Ovary (tissue), 9 donors: ENCODE results near the gene ITGAE. TPM values are rescaled to one million over a fixed set of nuclear protein-coding genes. Genes with fewer than 3 reads are reported as not detected.

Source experiments
- DNase-seq, 5 donors: peaks; one replicate each; pipeline ENCODE4 v3.0.0-alpha.2; 2019 to 2020
- H3K27ac ChIP-seq, 2 donors: fragments of 200-600 bp; one replicate each; pipeline versions ENCODE4 v1.5.1 to v1.8.0; 2019 to 2022
- H3K27me3 ChIP-seq: fragments of 200-600 bp; one replicate; pipeline ENCODE4 v1.8.0; 2022
- H3K36me3 ChIP-seq: fragments of 200-600 bp; sonication (generic); one replicate; pipeline ENCODE4 v1.5.1; 2019
- H3K4me1 ChIP-seq: one replicate; pipeline ENCODE4 v1.8.1; 2013; ENCODE audit warnings: mild to moderate bottlenecking, moderate library complexity; ENCODE audit not compliant: insufficient read depth
- H3K4me3 ChIP-seq: fragments of 200-600 bp; sonication (generic); one replicate; pipeline ENCODE4 v1.5.1; 2017
- H3K9me3 ChIP-seq, 2 donors: fragments of 200-600 bp in 1 of 2; sonication (generic) in 1 of 2; one replicate each; pipeline versions ENCODE4 v1.5.1 to v1.8.1; 2013 to 2019; ENCODE audit warnings: mild to moderate bottlenecking in 1 of 2, moderate library complexity in 1 of 2
- CTCF ChIP-seq, 3 donors: fragments of 450-650 bp in 2 of 3; fragments of 200-600 bp in 1 of 3; IDR thresholded peaks; one replicate each; pipeline versions ENCODE4 v1.5.1 to v1.8.0; 2016 to 2022; ENCODE audit warnings: antibody characterized with exemption in 3 of 3, mild to moderate bottlenecking in 1 of 3
- EP300 ChIP-seq: sonication (generic); formaldehyde crosslinking; IDR thresholded peaks from one replicate; pipeline ENCODE4 v1.6.1; 2017; ENCODE audit warnings: antibody characterized with exemption
- POLR2A ChIP-seq: fragments of 450-650 bp; IDR thresholded peaks from one replicate; pipeline ENCODE4 v1.6.1; 2017; ENCODE audit warnings: antibody characterized with exemption, mild to moderate bottlenecking, moderate library complexity
- WGBS, 3 donors: extraction: QIAGEN DNeasy Blood & Tissue Kit in 1 of 3; methylation state at CpG; one replicate each; pipeline versions ENCODE4 v1.1.5 to v1.1.7; 2013 to 2017; 5-methylcytosine and 5-hydroxymethylcytosine counted together
- intact Hi-C, 4 donors: fragments of 100-400 bp; cut with DNase I; formaldehyde crosslinking; loops; one replicate each; pipeline versions ENCODE4 v1.11.0 to v1.15.1; 2022 to 2023
- polyA plus RNA-seq, 2 donors: library from polyadenylated mRNA; stranded (reverse); fragments of 200-250 nt in 1 of 2; fragments of 350-450 nt in 1 of 2; fragmentation: Illumina TruSeq in 1 of 2; extraction: RNeasy Lipid Tissue Mini Kit (QIAGEN cat#74804) in 1 of 2; gene quantifications; one replicate each; pipeline ENCODE4 v1.2.3, GENCODE V29; 2013 to 2014
- total RNA-seq, 7 donors: library from RNA; depleted of rRNA in 2 of 7; stranded (reverse); fragments of >200 nt in 2 of 7; fragmentation: NEBNext Ultra II Directional in 3 of 7; extraction: Animal tissue kit (Norgen Biotek cat#: 25700) in 3 of 7; gene quantifications; one replicate each; pipeline versions ENCODE4 v1.1.0 to v1.2.4, GENCODE V29; 2016 to 2023
- donor health status: DM: no; HTN: no; CAD: no; lungs with moderate emphysema.
- donor health status: DM: no; HTN: no; CAD: no.
- donor health status: Bipolar disorder and iron deficiency.
- donor health status: DM: yes; HTN: yes; CAD: no.
- donor health status: DM: no; HTN: no; CAD: no.
- donor health status: DM: yes; HTN: yes; CAD: no.

The ITGAE gene
- total and polyA plus RNA-seq, 9 donors = 13.3 to 27.0 (median 17.2) TPM

- Histone ChIP-seq H3K4me3 (no peak overlapping the region), H3K36me3 (no peaks in the 10 kb centered on the region), H3K27me3 (no peaks in the 10 kb centered on the region), H3K27ac (no peak overlapping the region), H3K9me3 (no peaks in the 10 kb centered on the region), H3K4me1 (peaks cover 1% of the 10 kb centered on the region)
- intact Hi-C loops = no loop called here
- TF ChIP-seq POLR2A (no peak), EP300 (no peak), CTCF (IDR thresholded peaks at IDR 0.05) (no peak)
- 83 to 86% (median 84%) methylated on average over 10 of the region's 10 CpGs for WGBS, 3 donors
- no peak for DNase-seq
Measured at GRCh38 chr17:3745071-3745470, 55.9 kb downstream of the ITGAE start.

GRCh38 chr17:3744014-3744413 is 57.0 kb downstream of the ITGAE start:
- Histone ChIP-seq H3K9me3 (no peaks in the 10 kb centered on the region), H3K27me3 (no peaks in the 10 kb centered on the region), H3K4me1 (peaks cover 1% of the 10 kb centered on the region), H3K27ac (no peak overlapping the region), H3K4me3 (no peak overlapping the region), H3K36me3 (no peaks in the 10 kb centered on the region)
- TF ChIP-seq EP300 (no peak), CTCF (IDR thresholded peaks at IDR 0.05) (no peak), POLR2A (no peak)
- intact Hi-C loops = no loop called here
- 68 to 76% (median 70%) methylated on average over 3 of the region's 3 CpGs for WGBS, 3 donors
- no peak for DNase-seq

GRCh38 chr17:3740611-3741073 is 60.3 kb downstream of the ITGAE start:
- no peak for DNase-seq
- Histone ChIP-seq H3K27me3 (no peaks in the 10 kb centered on the region), H3K4me3 (no peak overlapping the region), H3K36me3 (no peaks in the 10 kb centered on the region), H3K27ac (no peak overlapping the region), H3K4me1 (peaks cover 5% of the 10 kb centered on the region), H3K9me3 (no peaks in the 10 kb centered on the region)
- intact Hi-C loops = no loop called here
- no peak for TF ChIP-seq POLR2A
- no peak for TF ChIP-seq CTCF (IDR thresholded peaks at IDR 0.05)
- no peak for TF ChIP-seq EP300
- 37 to 48% (median 43%) methylated on average over 14 of the region's 14 CpGs for WGBS, 3 donors

GRCh38 chr17:3739422-3740124 is 61.4 kb downstream of the ITGAE start:
- TF ChIP-seq CTCF (IDR thresholded peaks at IDR 0.05) = no peak
- no peak for TF ChIP-seq EP300
- TF ChIP-seq POLR2A = no peak
- peaks cover 5% of the 10 kb centered on the region for H3K4me1 ChIP-seq
- DNase-seq = no peak
- intact Hi-C loops = loop anchor here (5.0 to 10.0 kb wide), 5 partner anchors 63 to 265 kb away; partner anchors contain the start of genes ITGAE (in 1 of the 4) and NCBP3 (in 1 of the 4)
- 79 to 86% (median 86%) methylated on average over 16 of the region's 16 CpGs for WGBS, 3 donors
- no peaks in the 10 kb centered on the region for H3K9me3 ChIP-seq
- H3K27me3 ChIP-seq = no peaks in the 10 kb centered on the region
- no peak overlapping the region for H3K4me3 ChIP-seq
- H3K36me3 ChIP-seq = no peaks in the 10 kb centered on the region
- H3K27ac ChIP-seq = no peak overlapping the region
